ENCODE data around the gene PAM.
"Not testable (repeated sequence)": the region's sequence is repeated elsewhere in the genome, so short reads cannot be mapped to it uniquely, and the experiment has no call there.

Gene PAM

DNA sequence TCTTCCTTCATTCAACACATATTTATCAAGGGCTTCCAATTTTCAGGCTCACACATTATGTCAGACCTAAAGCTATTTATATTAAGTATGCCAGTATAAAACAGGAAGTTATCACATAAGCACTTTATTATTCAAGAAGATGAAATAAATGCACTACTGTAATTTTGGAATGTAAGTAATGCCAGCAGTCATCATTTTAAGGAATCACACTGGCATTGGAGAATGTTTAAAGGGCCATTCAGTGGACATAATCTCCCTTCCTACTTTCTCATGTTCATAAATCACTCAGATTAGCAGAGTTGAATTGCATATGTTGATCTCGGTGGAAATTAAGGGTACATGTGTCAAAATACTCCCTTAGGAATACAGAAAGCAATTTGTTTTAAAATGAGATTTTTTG is 200.4 kb downstream of the PAM start:
- no peak for DNase-seq

DNA sequence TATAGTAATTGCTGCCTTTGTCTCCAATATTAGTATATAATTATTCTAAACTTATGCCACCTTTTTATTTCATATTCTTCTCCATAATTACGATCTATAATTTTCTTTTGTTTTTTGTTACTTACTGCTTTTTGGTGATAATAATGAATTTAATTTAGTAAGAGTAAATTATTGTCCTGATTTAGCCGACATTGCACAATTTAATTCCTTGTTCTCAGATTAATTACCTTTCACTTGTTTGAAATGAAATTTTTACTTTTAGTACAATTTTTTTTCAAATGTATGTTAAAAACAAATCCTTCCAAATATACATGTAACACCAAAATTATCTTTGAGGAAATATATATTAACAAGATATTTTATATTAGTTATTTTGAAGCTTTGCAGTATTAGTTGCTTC is 201.5 kb downstream of the PAM start:
- no peak for DNase-seq

DNA sequence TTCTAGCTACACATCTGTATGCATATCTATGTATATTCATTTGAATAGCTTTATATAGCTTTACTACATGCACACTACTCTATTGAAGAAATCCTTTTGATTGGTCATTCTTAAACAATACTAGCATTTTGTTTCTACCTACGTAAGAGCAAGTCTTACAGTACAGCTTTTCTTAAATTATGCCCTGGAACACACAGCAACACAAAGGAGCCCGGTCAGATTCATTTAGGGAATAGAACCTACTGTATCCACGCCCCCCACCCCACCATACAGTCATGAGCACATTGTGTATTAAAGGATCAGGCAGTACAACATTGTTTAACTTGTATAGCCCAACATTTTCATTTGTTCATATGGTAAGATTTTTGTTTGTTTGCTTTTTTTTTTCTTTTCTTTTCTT is 202.0 kb downstream of the PAM start:
- DNase-seq, result no peak

DNA sequence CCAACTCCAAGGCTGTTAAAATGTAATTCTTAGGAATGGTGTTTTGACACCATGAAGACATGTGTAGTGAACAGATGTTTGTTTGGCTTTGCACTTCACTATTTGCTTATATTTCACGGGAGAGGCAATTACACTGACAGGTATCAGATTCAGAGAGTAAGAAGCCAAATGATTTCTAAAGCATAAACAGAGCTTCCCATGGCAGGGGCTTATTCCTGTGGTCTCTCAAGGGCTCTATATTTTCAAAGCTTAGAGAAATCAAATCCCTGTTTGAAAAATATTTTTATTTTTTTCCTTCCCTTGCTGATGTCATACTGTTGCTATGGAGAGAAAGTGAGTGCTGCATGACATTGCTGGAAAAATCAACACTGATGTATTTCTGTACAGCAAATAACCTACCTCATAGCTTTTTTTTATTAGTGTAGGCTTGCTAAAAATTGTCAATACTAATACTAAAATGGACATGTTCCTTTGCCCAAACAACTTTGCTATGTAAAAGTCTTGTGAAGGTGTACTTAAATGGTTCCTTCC is 203.4 kb downstream of the PAM start:
- no peak for DNase-seq

GRCh38 chr5:102959055-102959454 is 203.9 kb downstream of the PAM start:
- no peak for DNase-seq

DNA sequence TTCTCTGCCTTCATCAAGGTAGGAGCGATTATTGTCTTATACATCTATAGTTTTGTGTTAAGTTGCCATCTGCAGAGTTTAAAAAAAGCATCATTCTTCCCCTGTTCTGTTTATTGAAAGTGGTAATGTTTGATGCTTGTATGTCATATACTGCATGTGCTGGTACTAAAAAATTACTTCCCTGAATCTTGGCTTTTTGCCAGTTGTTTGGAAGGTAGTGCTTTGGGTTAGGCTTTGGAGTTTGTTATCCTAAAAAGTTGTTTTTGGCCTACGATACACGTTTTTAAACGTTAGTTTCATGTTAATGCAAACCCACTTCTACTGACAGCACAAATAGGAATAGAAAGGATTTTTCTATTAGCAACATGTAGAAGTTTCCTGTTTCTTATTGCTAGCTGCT is 206.6 kb downstream of the PAM start:
- no peak for DNase-seq

GRCh38 chr5:102965653-102966052 is 210.5 kb downstream of the PAM start:
- no peak for DNase-seq

DNA sequence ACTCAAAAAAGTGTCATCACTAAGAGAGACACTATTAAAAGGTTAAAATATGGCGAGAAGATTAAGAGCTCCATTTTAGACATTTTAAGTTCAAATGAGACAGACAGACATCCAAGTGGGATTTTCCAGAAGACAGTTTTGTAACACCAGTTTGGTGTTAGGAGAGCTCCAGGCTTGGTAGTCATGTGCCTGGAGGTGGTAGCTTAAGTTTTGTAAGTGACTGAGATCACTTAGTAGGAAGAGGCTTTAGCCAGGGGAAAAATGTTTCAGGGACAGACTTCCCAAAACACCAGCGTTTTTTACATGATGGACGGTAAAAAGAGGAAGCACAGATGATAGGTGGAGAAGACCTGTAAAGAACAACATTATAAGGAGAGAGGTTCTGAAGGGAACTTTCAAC is 214.5 kb downstream of the PAM start:
- no peak for DNase-seq

DNA sequence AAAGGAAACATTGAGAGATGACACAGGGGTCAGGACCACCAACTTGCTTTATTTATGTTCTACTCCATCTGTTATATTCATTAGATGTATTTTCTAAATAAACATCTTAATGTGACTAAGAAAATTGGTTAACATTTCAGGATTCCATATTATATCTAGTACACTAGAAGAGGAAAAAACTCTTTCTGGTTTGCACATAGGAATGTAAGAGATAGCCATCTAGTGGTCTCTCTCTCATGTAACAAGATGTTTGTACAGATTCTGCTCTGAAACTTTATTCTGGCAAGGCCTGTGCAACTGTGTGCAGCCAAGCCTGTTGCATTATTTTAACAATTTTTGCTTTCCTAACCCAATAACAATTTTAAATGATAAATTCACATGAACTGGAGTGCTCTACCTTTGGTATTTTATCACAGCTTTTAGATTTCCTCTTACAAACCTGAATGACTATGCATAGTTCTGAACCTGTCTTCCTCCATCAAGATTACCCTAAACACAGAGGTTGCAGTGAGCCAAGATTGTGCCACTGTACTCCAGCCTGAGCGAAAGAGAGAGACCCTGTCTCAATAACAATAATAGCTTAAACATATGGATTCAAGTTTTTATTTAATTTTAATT is 216.7 kb downstream of the PAM start:
- no peak for DNase-seq

GRCh38 chr5:102974177-102974576 is 219.1 kb downstream of the PAM start:
- no peak for DNase-seq

GRCh38 chr5:102975045-102975444 is 219.9 kb downstream of the PAM start:
- no peak for DNase-seq

- no peak for DNase-seq
Observed at GRCh38 chr5:102975457-102976182, 220.5 kb downstream of the PAM start.

DNA sequence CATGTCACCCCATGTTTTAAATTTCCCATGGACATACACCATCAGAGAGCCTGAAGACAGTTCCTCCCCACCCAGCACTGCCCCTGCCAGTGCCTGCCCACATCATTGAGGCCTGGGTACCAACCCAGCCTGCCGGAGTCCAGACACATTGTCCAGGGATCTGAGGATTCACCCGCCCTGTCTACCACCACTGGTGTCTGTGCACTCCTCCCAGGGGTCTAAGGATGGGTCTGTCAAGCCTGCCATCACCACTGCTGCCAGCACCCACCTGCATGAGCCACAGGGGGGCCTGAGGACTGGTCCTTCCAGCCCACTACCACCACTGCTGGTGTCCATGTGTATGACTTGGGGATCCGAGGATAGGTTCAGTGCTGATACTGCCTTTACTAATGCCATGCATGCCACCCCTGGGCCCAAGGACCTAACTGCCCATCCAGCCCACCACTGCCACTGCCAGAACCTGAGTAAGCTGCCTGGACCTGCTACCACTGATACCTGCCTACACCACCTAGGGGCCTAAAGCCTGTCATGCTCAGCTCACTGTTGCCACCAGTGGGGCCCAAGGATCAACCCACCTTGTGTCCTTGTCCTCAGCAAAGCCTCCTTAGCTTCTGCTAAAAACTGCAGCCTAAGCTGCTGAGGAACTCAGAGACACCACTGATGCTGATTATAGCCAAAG is 227.0 kb downstream of the PAM start:
- DNase-seq, result no peak

- DNase-seq, result no peak
Observed at GRCh38 chr5:102986074-102986473, 231.0 kb downstream of the PAM start.

DNA sequence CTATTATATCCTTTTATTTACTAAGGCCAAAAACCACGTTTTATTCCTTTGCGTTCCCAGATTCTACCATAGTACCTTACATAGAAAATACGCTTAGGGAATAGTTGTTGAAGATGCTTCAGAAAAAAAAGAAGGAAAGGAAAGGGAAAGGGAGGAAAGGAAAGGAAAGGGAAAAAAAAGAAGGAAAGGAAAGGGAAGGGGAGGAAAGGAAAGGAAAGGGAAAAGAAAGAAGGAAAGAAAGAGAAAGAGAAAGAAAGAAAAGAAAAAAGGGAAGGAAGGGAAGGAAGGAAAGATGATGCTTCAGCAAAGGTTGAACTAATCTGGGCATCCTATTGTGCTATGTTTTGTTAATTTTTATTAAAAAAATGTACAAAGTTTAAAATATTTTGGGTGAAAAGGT is 233.4 kb downstream of the PAM start:
- no peak for DNase-seq

GRCh38 chr5:102991802-102992201 is 236.7 kb downstream of the PAM start:
- no peak for DNase-seq

GRCh38 chr5:102996011-102996575 is 241.0 kb downstream of the PAM start:
- DNase-seq, result no peak

DNA sequence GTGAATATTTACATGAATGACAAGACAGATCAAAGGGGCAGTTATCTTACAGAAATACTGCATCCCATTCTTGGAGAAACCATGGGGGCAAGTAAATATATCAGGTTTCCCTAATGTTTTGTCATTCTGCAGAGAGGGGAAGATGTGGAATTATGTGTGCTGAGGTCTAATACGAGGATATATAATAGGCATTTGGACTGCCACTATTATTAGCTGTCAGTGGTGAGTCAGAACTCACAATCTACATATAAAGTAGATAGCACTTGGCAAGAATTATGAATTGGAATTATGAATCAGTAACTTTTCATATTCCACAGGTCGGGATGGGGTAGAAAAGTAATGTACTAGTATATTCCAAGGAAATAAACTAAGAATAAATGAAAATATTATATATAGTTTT is 243.1 kb downstream of the PAM start:
- DNase-seq, result no peak

DNA sequence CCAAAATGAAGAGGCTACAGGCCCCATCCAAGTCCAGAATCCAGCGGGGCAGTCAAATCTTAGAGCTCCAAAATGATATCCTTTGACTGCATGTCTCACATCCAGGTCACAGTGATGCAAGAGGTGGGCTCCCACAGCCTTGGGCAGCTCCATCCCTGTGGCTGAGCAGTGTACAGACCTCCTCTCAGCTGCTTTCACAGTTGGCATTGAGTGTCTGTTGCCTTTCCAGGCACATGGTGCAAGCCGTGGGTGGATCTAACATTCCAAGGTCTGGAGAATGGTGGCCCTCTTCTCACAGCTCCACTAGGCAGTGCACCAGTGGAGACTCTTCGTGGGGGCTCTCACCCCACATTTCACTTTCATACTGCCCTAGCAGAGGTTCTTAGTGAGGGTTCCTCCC is 244.1 kb downstream of the PAM start:
- no peak for DNase-seq

DNA sequence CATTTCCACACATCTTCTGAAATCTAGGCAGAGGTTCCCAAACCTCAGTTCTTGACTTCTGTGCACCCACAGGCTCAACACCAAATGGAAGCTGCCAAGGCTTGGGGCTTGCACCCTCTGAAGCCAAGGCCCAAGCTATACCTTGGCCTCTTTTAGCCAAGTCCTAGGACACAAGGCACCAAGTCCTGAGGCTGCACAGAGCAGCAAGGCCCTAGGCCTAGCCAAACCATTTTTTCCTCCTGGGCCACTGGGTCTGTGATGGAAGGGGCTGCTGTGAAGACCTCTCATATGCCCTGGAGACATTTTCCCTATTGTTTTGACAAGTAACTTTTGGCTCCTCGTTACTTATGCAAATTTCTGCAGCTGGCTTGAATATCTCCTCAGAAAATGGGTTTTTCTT is 244.5 kb downstream of the PAM start:
- DNase-seq, result not testable (repeated sequence)

GRCh38 chr5:103000089-103000488 is 245.0 kb downstream of the PAM start:
- DNase-seq, result no peak

- DNase-seq, result no peak
Observed at GRCh38 chr5:103003872-103004271, 248.8 kb downstream of the PAM start.

DNA sequence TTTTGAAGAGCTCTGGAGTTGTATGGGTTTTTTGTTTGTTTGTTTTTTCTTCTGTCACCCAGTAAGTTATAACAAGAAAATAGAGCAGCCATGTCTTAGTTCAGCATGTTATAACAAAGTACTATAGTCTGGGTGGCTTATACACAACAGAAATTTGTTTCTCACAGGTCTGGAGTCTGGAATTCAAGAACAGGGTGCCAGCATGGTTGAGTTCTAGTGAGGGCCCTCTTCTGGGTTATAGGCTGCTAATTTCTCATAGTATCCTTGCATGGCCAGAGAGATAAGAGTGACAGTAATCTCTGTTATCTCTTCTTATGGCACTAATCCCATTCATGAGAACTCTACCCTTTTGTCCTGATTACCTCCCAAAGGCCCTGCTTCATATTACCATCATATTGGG is 250.2 kb downstream of the PAM start:
- DNase-seq, result no peak

- DNase-seq, result no peak
Observed at GRCh38 chr5:103006921-103007320, 251.8 kb downstream of the PAM start.
